HG03354 (cell line): ENCODE data around the gene TXNDC16.

Source experiments
- ATAC-seq: cut with Tn5 transposase; IDR thresholded peaks from one replicate; pipeline ENCODE4 v1.9.1; 2021; ENCODE audit warnings: mild to moderate bottlenecking; ENCODE audit not compliant: unreplicated experiment, poor library complexity, severe bottlenecking

The TXNDC16 gene

GRCh38 chr14:52399921-52400595 lies 152.2 kb downstream of the TXNDC16 start:
- peak; percentile 44 for ATAC-seq

- ATAC-seq: no peak
Observed at GRCh38 chr14:52399104-52399503, 153.2 kb downstream of the TXNDC16 start.

GRCh38 chr14:52397844-52398243 lies 154.5 kb downstream of the TXNDC16 start:
- ATAC-seq: no peak

GRCh38 chr14:52395728-52396127 lies 156.6 kb downstream of the TXNDC16 start:
- no peak for ATAC-seq

- no peak for ATAC-seq
Observed at GRCh38 chr14:52391881-52392615, 160.3 kb downstream of the TXNDC16 start.
